Measurements from ENCODE around the gene NUDT7.

The NUDT7 gene

GRCh38 chr16:77759201-77759600 lies 36.9 kb downstream of the NUDT7 start:
- H3K27ac ChIP-seq (ENCODE audit: low read depth, low read length): no peak overlapping the region
- H2BK5ac ChIP-seq (ENCODE audit: low read length): no peak overlapping the region
- no peak overlapping the region for H3K56ac ChIP-seq (ENCODE audit: low read length)
- no peak overlapping the region for H4K8ac ChIP-seq (ENCODE audit: low read depth, low read length)
- WGBS (ENCODE audit: extremely low coverage, insufficient coverage, low lambda C conversion rate): no CpG with 5 or more reads among the region's 1 CpG
- no peaks in the 10 kb centered on the region for H3K36me3 ChIP-seq (ENCODE audit: control insufficient read depth, insufficient read depth, low read length)
- no peak overlapping the region for H3K4me3 ChIP-seq (ENCODE audit: low read length)
- no peaks in the 10 kb centered on the region for H3K4me1 ChIP-seq (ENCODE audit: control insufficient read depth, low read depth, low read length)
- H3K79me2 ChIP-seq (ENCODE audit: control insufficient read depth, insufficient read depth, low read length): no peaks in the 10 kb centered on the region
- H2AK5ac ChIP-seq (ENCODE audit: low read length): no peak overlapping the region
- H3K23ac ChIP-seq (ENCODE audit: low read length): no peak overlapping the region
- H2BK15ac ChIP-seq (replicated peaks; ENCODE audit: low read depth): no peak overlapping the region
- no peaks in the 10 kb centered on the region for H3K79me1 ChIP-seq (ENCODE audit: low read length)
- H2BK120ac ChIP-seq (ENCODE audit: low read depth, low read length): no peak overlapping the region
- H3K27me3 ChIP-seq (ENCODE audit: insufficient read depth, low read length, poor library complexity): no peaks in the 10 kb centered on the region
- no peak for DNase-seq
- H3K4ac ChIP-seq (ENCODE audit: low read depth, low read length): no peak overlapping the region
- H3K4me2 ChIP-seq (ENCODE audit: low read length): no peak overlapping the region
- H3K18ac ChIP-seq (ENCODE audit: low read length): no peak overlapping the region
- H4K5ac ChIP-seq (ENCODE audit: low read length): no peak overlapping the region
- no peak overlapping the region for H3K9ac ChIP-seq (ENCODE audit: low read length)

DNA sequence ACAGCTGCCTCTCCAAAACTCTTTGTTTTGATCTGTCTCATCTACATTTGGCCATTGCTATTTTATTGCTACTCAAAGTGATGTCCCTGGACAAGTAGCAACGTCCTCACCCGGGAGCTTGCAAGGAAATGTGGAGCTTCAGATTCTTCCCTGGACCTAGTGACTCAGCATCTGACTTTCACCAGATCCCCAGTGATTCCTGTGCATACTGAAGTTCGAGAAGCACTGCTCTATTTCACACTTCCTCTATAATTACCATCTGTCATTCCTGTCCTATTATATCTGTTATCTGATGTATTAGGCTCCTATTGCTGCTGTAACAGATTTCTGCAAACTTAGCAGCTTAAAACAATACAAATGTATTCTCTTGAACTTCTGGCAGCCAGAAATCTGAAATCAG lies 37.5 kb downstream of the NUDT7 start:
- WGBS (ENCODE audit: extremely low coverage, insufficient coverage, low lambda C conversion rate): no CpG with 5 or more reads among the region's 3 CpGs
- Histone ChIP-seq H2AK5ac (ENCODE audit: low read length) (no peak overlapping the region), H2BK5ac (ENCODE audit: low read length) (no peak overlapping the region), H3K27me3 (ENCODE audit: insufficient read depth, low read length, poor library complexity) (no peaks in the 10 kb centered on the region), H3K79me1 (ENCODE audit: low read length) (no peaks in the 10 kb centered on the region), H3K18ac (ENCODE audit: low read length) (no peak overlapping the region), H3K23ac (ENCODE audit: low read length) (no peak overlapping the region), H3K56ac (ENCODE audit: low read length) (no peak overlapping the region), H3K4ac (ENCODE audit: low read depth, low read length) (no peak overlapping the region), H3K4me2 (ENCODE audit: low read length) (no peak overlapping the region), H4K8ac (ENCODE audit: low read depth, low read length) (no peak overlapping the region), H3K4me3 (ENCODE audit: low read length) (no peak overlapping the region), H3K4me1 (ENCODE audit: control insufficient read depth, low read depth, low read length) (no peaks in the 10 kb centered on the region), H3K27ac (ENCODE audit: low read depth, low read length) (no peak overlapping the region), H3K9ac (ENCODE audit: low read length) (no peak overlapping the region), H2BK120ac (ENCODE audit: low read depth, low read length) (no peak overlapping the region), H3K79me2 (ENCODE audit: control insufficient read depth, insufficient read depth, low read length) (no peaks in the 10 kb centered on the region), H3K36me3 (ENCODE audit: control insufficient read depth, insufficient read depth, low read length) (no peaks in the 10 kb centered on the region), H4K5ac (ENCODE audit: low read length) (no peak overlapping the region), H2BK15ac (replicated peaks; ENCODE audit: low read depth) (no peak overlapping the region)
- peak; percentile 36 for DNase-seq

DNA sequence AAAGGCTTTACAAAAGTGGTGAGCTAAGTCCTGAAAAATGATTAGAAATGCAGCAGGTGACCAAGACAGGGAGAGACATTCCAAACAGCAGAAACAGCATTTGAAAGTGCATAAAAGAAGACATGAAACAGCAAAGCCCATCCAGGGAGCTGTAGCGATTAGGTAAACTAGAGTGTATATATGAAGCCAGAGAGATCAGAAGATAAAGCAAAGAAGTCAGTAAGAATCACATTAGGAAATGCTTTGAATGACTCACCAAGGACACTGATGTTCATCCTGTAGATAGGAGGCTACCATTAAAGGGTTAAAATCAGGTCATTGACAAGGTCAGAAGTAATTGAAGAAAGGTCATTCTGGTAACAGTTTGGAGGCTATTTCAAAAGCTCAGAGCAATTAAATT lies 38.5 kb downstream of the NUDT7 start:
- peak; percentile 18 for DNase-seq
- no CpG with 5 or more reads among the region's 1 CpG for WGBS (ENCODE audit: extremely low coverage, insufficient coverage, low lambda C conversion rate)
- no peaks in the 10 kb centered on the region for H3K79me2 ChIP-seq (ENCODE audit: control insufficient read depth, insufficient read depth, low read length)
- H2AK5ac ChIP-seq (ENCODE audit: low read length): no peak overlapping the region
- no peak overlapping the region for H3K4me3 ChIP-seq (ENCODE audit: low read length)
- H4K8ac ChIP-seq (ENCODE audit: low read depth, low read length): no peak overlapping the region
- no peaks in the 10 kb centered on the region for H3K4me1 ChIP-seq (ENCODE audit: control insufficient read depth, low read depth, low read length)
- H3K4ac ChIP-seq (ENCODE audit: low read depth, low read length): no peak overlapping the region
- no peak overlapping the region for H2BK15ac ChIP-seq (replicated peaks; ENCODE audit: low read depth)
- no peak overlapping the region for H2BK5ac ChIP-seq (ENCODE audit: low read length)
- H3K27ac ChIP-seq (ENCODE audit: low read depth, low read length): no peak overlapping the region
- H4K5ac ChIP-seq (ENCODE audit: low read length): no peak overlapping the region
- H3K36me3 ChIP-seq (ENCODE audit: control insufficient read depth, insufficient read depth, low read length): no peaks in the 10 kb centered on the region
- H3K9ac ChIP-seq (ENCODE audit: low read length): no peak overlapping the region
- H2BK120ac ChIP-seq (ENCODE audit: low read depth, low read length): no peak overlapping the region
- no peak overlapping the region for H3K56ac ChIP-seq (ENCODE audit: low read length)
- H3K18ac ChIP-seq (ENCODE audit: low read length): no peak overlapping the region
- no peak overlapping the region for H3K23ac ChIP-seq (ENCODE audit: low read length)
- no peak overlapping the region for H3K4me2 ChIP-seq (ENCODE audit: low read length)
- no peaks in the 10 kb centered on the region for H3K79me1 ChIP-seq (ENCODE audit: low read length)
- no peaks in the 10 kb centered on the region for H3K27me3 ChIP-seq (ENCODE audit: insufficient read depth, low read length, poor library complexity)

GRCh38 chr16:77761204-77761603 lies 38.9 kb downstream of the NUDT7 start:
- no peak overlapping the region for H3K18ac ChIP-seq (ENCODE audit: low read length)
- H3K79me2 ChIP-seq (ENCODE audit: control insufficient read depth, insufficient read depth, low read length): no peaks in the 10 kb centered on the region
- no peaks in the 10 kb centered on the region for H3K4me1 ChIP-seq (ENCODE audit: control insufficient read depth, low read depth, low read length)

GRCh38 chr16:77762262-77762661 lies 39.9 kb downstream of the NUDT7 start:
- H3K4ac ChIP-seq (ENCODE audit: low read depth, low read length): no peak overlapping the region
- no peak overlapping the region for H3K18ac ChIP-seq (ENCODE audit: low read length)
- H3K79me2 ChIP-seq (ENCODE audit: control insufficient read depth, insufficient read depth, low read length): no peaks in the 10 kb centered on the region
- H3K9ac ChIP-seq (ENCODE audit: low read length): no peak overlapping the region
- H3K79me1 ChIP-seq (ENCODE audit: low read length): no peaks in the 10 kb centered on the region
- no peaks in the 10 kb centered on the region for H3K36me3 ChIP-seq (ENCODE audit: control insufficient read depth, insufficient read depth, low read length)
- H3K27me3 ChIP-seq (ENCODE audit: insufficient read depth, low read length, poor library complexity): no peaks in the 10 kb centered on the region
- H3K27ac ChIP-seq (ENCODE audit: low read depth, low read length): no peak overlapping the region
- H2BK120ac ChIP-seq (ENCODE audit: low read depth, low read length): no peak overlapping the region
- DNase-seq: no peak
- no peak overlapping the region for H3K4me2 ChIP-seq (ENCODE audit: low read length)
- no peaks in the 10 kb centered on the region for H3K4me1 ChIP-seq (ENCODE audit: control insufficient read depth, low read depth, low read length)
- H2BK5ac ChIP-seq (ENCODE audit: low read length): no peak overlapping the region
- WGBS (ENCODE audit: extremely low coverage, insufficient coverage, low lambda C conversion rate): no CpG with 5 or more reads among the region's 2 CpGs
- H2AK5ac ChIP-seq (ENCODE audit: low read length): no peak overlapping the region
- H3K4me3 ChIP-seq (ENCODE audit: low read length): no peak overlapping the region
- H4K8ac ChIP-seq (ENCODE audit: low read depth, low read length): no peak overlapping the region
- no peak overlapping the region for H4K5ac ChIP-seq (ENCODE audit: low read length)
- no peak overlapping the region for H2BK15ac ChIP-seq (replicated peaks; ENCODE audit: low read depth)
- H3K56ac ChIP-seq (ENCODE audit: low read length): no peak overlapping the region
- H3K23ac ChIP-seq (ENCODE audit: low read length): no peak overlapping the region

More at GRCh38 chr16:77761204-77761603, 38.9 kb downstream of the NUDT7 start:
- DNase-seq: peak; percentile 60
- Histone ChIP-seq H2BK120ac (ENCODE audit: low read depth, low read length) (no peak overlapping the region), H3K36me3 (ENCODE audit: control insufficient read depth, insufficient read depth, low read length) (no peaks in the 10 kb centered on the region), H3K4me3 (ENCODE audit: low read length) (no peak overlapping the region), H3K56ac (ENCODE audit: low read length) (no peak overlapping the region), H3K23ac (ENCODE audit: low read length) (no peak overlapping the region), H3K79me1 (ENCODE audit: low read length) (no peaks in the 10 kb centered on the region), H4K5ac (ENCODE audit: low read length) (no peak overlapping the region), H2AK5ac (ENCODE audit: low read length) (no peak overlapping the region), H3K27ac (ENCODE audit: low read depth, low read length) (no peak overlapping the region), H2BK5ac (ENCODE audit: low read length) (no peak overlapping the region), H3K4me2 (ENCODE audit: low read length) (no peak overlapping the region), H3K27me3 (ENCODE audit: insufficient read depth, low read length, poor library complexity) (no peaks in the 10 kb centered on the region), H2BK15ac (replicated peaks; ENCODE audit: low read depth) (no peak overlapping the region), H3K4ac (ENCODE audit: low read depth, low read length) (no peak overlapping the region), H4K8ac (ENCODE audit: low read depth, low read length) (no peak overlapping the region), H3K9ac (ENCODE audit: low read length) (no peak overlapping the region)
- no CpG with 5 or more reads among the region's 1 CpG for WGBS (ENCODE audit: extremely low coverage, insufficient coverage, low lambda C conversion rate)

- no CpG with 5 or more reads among the region's 1 CpG for WGBS (ENCODE audit: extremely low coverage, insufficient coverage, low lambda C conversion rate)
- no peak overlapping the region for H3K4me2 ChIP-seq (ENCODE audit: low read length)
- no peak overlapping the region for H4K5ac ChIP-seq (ENCODE audit: low read length)
- H3K79me2 ChIP-seq (ENCODE audit: control insufficient read depth, insufficient read depth, low read length): no peaks in the 10 kb centered on the region
- H4K8ac ChIP-seq (ENCODE audit: low read depth, low read length): no peak overlapping the region
- no peaks in the 10 kb centered on the region for H3K36me3 ChIP-seq (ENCODE audit: control insufficient read depth, insufficient read depth, low read length)
- H3K27ac ChIP-seq (ENCODE audit: low read depth, low read length): no peak overlapping the region
- H2AK5ac ChIP-seq (ENCODE audit: low read length): no peak overlapping the region
- H2BK15ac ChIP-seq (replicated peaks; ENCODE audit: low read depth): no peak overlapping the region
- no peak overlapping the region for H3K18ac ChIP-seq (ENCODE audit: low read length)
- H3K27me3 ChIP-seq (ENCODE audit: insufficient read depth, low read length, poor library complexity): no peaks in the 10 kb centered on the region
- H3K79me1 ChIP-seq (ENCODE audit: low read length): no peaks in the 10 kb centered on the region
- no peak overlapping the region for H2BK5ac ChIP-seq (ENCODE audit: low read length)
- no peak overlapping the region for H3K4ac ChIP-seq (ENCODE audit: low read depth, low read length)
- no peak for DNase-seq
- no peak overlapping the region for H3K9ac ChIP-seq (ENCODE audit: low read length)
- H3K56ac ChIP-seq (ENCODE audit: low read length): no peak overlapping the region
- H3K4me1 ChIP-seq (ENCODE audit: control insufficient read depth, low read depth, low read length): no peaks in the 10 kb centered on the region
- H3K23ac ChIP-seq (ENCODE audit: low read length): no peak overlapping the region
- no peak overlapping the region for H3K4me3 ChIP-seq (ENCODE audit: low read length)
- H2BK120ac ChIP-seq (ENCODE audit: low read depth, low read length): no peak overlapping the region
These were observed 41.7 kb downstream of the NUDT7 start for GRCh38 chr16:77763994-77764393.

Measured in mesendoderm (in vitro differentiated cells).